K562 (cell line): ENCODE measurements around the gene SLC4A1. TPM values are rescaled to one million over a fixed set of nuclear protein-coding genes. Genes with fewer than 3 reads are reported as not detected.

Experiments
- EP300 ChIP-seq: IDR thresholded peaks from 2 replicates; pipeline ENCODE4 v1.6.1; 2012; ENCODE audit warnings: low read length, improper control_type of control experiment
- HCFC1 ChIP-seq: IDR thresholded peaks from 2 replicates; pipeline ENCODE4 v1.6.1; 2012; ENCODE audit warnings: low read depth, low read length, improper control_type of control experiment
- JUN ChIP-seq, 2 experiments: sonication (generic) in 1 of 2; formaldehyde crosslinking in 1 of 2; IDR thresholded peaks; 2 replicates each; pipeline versions ENCODE4 v1.6.1 to v1.8.0; 2012 to 2022; ENCODE audit warnings: borderline replicate concordance in 2 of 2, mild to moderate bottlenecking in 2 of 2, improper control_type of control experiment in 1 of 2, low read depth in 1 of 2, low read length in 1 of 2, missing genetic modification reagents in 1 of 2
- KDM2B ChIP-seq: fragments of 250-450 bp; sonication (Bioruptor Pico); IDR thresholded peaks from 2 replicates; pipeline ENCODE4 v1.8.0; 2021; ENCODE audit warnings: mild to moderate bottlenecking, moderate library complexity
- RBFOX2 ChIP-seq: fragments of 200-400 bp; formaldehyde crosslinking; IDR thresholded peaks from 2 replicates; pipeline ENCODE4 v1.6.1; 2017; ENCODE audit warnings: low read depth, mild to moderate bottlenecking, low read length, moderate library complexity
- SMARCB1 ChIP-seq: IDR thresholded peaks from 2 replicates; pipeline ENCODE4 v1.6.1; 2011; ENCODE audit warnings: improper control_type of control experiment, low read depth; ENCODE audit not compliant: insufficient read length
- SMARCE1 ChIP-seq: fragments of 450-650 bp; IDR thresholded peaks from 2 replicates; pipeline ENCODE4 v1.7.1; 2016; ENCODE audit warnings: mild to moderate bottlenecking
- ZBTB2 ChIP-seq: fragments of 450-650 bp; IDR thresholded peaks from 2 replicates; pipeline ENCODE4 v1.6.1; 2016; ENCODE audit warnings: antibody characterized with exemption
- ZKSCAN1 ChIP-seq: fragments of 150-350 bp; IDR thresholded peaks from 2 replicates; pipeline ENCODE4 v1.6.1; 2016; ENCODE audit warnings: low read depth, low read length
- ZNF41 ChIP-seq: fragments of 250-450 bp; sonication (Bioruptor Pico); conservative IDR thresholded peaks from 2 replicates; pipeline ENCODE4 v1.4.0; 2020; ENCODE audit warnings: mild to moderate bottlenecking
- ZNF766 ChIP-seq: fragments of 200-800 bp; sonication (Bioruptor generic); conservative IDR thresholded peaks from 2 replicates; pipeline ENCODE4 v1.6.1; 2016; ENCODE audit warnings: missing genetic modification characterization, missing compliant biosample characterization
- polyA plus RNA-seq, 8 experiments: library from polyadenylated mRNA; depleted of rRNA in 4 of 8; stranded (reverse) in 5 of 8; unstranded in 3 of 8; fragments of >200 nt; fragmentation: Nextera tagmentation in 2 of 8; fragmentation: Illumina TruSeq in 1 of 8; extraction: Ambion mirVana in 2 of 8; extraction: Trizol in 1 of 8; gene quantifications; 2 replicates each; pipeline versions ENCODE4 v1.2.1 to v1.2.3, GENCODE V29; 2011 to 2014; ENCODE audit warnings: inconsistent platforms in 1 of 8, missing spikeins in 1 of 8
- total RNA-seq, 7 experiments: library from RNA; depleted of rRNA in 6 of 7; stranded (reverse); fragments of >200 nt in 6 of 7; fragmentation: Illumina TruSeq in 2 of 7; extraction: Trizol in 2 of 7; gene quantifications; 2 replicates each; pipeline versions ENCODE4 v1.2.1 to v1.2.3, GENCODE V29; 2011 to 2021; ENCODE audit warnings: low replicate concordance in 1 of 7
- TF ChIP-seq, protein P1 (sequence below): sonication (generic); formaldehyde crosslinking; IDR thresholded peaks from 2 replicates; pipeline ENCODE4 v1.8.0; 2022; ENCODE audit warnings: mild to moderate bottlenecking, missing genetic modification reagents
- TF ChIP-seq, protein P2 (sequence below): fragments of 450-650 bp; conservative IDR thresholded peaks from 2 replicates; pipeline ENCODE4 v1.6.1; 2016; ENCODE audit warnings: missing genetic modification characterization, low read depth, mild to moderate bottlenecking, missing compliant biosample characterization, moderate library complexity
- TF ChIP-seq, protein P3 (sequence below): fragments of 250-450 bp; sonication (Bioruptor Pico); IDR thresholded peaks from 2 replicates; pipeline ENCODE4 v1.5.0; 2022; ENCODE audit warnings: mild to moderate bottlenecking
- TF ChIP-seq, protein P4 (sequence below): fragments of 200-800 bp; sonication (Bioruptor generic); IDR thresholded peaks from 2 replicates; pipeline ENCODE4 v1.6.1; 2017; ENCODE audit warnings: missing genetic modification characterization, missing compliant biosample characterization

The SLC4A1 gene
- total and polyA plus RNA-seq, 9 of the 15 experiments (the other 6 are each of a cell fraction or from before 2014, with no cell fraction given), result 0.14 to 1.00 (median 0.53) TPM

DNA sequence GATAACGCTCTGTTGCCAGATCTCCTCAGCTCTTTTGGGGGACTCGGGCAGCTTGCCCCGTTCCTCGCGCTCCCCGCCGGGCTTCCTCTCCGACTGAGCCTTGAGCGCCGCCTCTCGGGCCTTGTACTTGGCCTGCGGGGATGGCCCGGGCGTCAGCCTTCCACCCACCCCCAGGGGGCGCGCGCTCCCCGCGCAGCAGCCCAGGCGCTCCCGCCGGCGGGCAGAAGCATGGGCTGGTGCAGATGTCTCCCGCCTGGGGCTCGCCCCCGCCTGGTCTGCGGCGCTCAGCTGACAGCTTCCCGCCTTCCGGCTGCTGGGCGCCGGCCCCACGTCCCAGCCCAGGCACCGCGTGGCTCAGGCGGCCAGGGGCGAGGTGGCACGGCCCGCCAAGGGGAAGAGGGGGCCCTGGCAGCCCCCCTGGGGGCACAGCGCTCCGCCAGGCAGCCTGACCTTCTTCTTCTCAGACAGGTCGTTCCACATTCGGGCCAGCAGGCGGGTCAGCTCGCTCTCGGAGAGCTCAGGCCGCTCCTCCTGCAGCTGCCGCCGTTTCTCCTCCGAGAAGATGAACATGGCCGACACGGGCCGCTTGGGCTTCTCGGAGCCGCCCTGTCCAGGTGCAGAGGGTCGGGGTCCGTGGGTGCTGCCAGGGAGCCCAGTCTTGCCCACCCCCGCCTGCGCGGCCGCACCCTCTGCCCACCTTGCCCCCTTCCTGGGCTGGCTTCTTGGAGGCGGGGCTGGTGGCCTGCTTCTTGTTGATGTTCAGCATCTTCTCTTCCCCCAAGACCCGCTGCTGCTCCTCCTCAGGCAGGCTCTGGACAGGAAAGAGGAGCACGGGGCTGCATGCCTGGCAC lies 57.4 kb downstream of the SLC4A1 start (continued):
- TF ChIP-seq, protein P1, sequence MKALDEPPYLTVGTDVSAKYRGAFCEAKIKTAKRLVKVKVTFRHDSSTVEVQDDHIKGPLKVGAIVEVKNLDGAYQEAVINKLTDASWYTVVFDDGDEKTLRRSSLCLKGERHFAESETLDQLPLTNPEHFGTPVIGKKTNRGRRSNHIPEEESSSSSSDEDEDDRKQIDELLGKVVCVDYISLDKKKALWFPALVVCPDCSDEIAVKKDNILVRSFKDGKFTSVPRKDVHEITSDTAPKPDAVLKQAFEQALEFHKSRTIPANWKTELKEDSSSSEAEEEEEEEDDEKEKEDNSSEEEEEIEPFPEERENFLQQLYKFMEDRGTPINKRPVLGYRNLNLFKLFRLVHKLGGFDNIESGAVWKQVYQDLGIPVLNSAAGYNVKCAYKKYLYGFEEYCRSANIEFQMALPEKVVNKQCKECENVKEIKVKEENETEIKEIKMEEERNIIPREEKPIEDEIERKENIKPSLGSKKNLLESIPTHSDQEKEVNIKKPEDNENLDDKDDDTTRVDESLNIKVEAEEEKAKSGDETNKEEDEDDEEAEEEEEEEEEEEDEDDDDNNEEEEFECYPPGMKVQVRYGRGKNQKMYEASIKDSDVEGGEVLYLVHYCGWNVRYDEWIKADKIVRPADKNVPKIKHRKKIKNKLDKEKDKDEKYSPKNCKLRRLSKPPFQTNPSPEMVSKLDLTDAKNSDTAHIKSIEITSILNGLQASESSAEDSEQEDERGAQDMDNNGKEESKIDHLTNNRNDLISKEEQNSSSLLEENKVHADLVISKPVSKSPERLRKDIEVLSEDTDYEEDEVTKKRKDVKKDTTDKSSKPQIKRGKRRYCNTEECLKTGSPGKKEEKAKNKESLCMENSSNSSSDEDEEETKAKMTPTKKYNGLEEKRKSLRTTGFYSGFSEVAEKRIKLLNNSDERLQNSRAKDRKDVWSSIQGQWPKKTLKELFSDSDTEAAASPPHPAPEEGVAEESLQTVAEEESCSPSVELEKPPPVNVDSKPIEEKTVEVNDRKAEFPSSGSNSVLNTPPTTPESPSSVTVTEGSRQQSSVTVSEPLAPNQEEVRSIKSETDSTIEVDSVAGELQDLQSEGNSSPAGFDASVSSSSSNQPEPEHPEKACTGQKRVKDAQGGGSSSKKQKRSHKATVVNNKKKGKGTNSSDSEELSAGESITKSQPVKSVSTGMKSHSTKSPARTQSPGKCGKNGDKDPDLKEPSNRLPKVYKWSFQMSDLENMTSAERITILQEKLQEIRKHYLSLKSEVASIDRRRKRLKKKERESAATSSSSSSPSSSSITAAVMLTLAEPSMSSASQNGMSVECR, result peak; percentile 95
- TF ChIP-seq ZNF41 (no peak), JUN (IDR thresholded peaks at IDR 0.05; ENCODE audit: borderline replicate concordance, low read depth, low read length) (peak; percentile 63; the same call in 1 of the 2 replicates), JUN (CRISPR knock-in tag; IDR thresholded peaks at IDR 0.05; ENCODE audit: borderline replicate concordance) (no peak; the same call in 1 of the 2 replicates), ZNF766 (CRISPR knock-in tag) (no peak), ZKSCAN1 (0 out of 2 replicates have a peak, but pooled peaks have one; percentile 62), HCFC1 (peak; percentile 62; the same call in 1 of the 2 replicates), SMARCE1 (no peak), KDM2B (peak; percentile 82; the same call in 1 of the 2 replicates), ZBTB2 (no peak), SMARCB1 (peak; percentile 47), RBFOX2 (peak; percentile 68), EP300 (peak; percentile 28; the same call in 1 of the 2 replicates)
- TF ChIP-seq, protein P2, sequence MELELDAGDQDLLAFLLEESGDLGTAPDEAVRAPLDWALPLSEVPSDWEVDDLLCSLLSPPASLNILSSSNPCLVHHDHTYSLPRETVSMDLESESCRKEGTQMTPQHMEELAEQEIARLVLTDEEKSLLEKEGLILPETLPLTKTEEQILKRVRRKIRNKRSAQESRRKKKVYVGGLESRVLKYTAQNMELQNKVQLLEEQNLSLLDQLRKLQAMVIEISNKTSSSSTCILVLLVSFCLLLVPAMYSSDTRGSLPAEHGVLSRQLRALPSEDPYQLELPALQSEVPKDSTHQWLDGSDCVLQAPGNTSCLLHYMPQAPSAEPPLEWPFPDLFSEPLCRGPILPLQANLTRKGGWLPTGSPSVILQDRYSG (tag), result 0 out of 2 replicates have a peak, but pooled peaks have one; percentile 34
- TF ChIP-seq, protein P3, sequence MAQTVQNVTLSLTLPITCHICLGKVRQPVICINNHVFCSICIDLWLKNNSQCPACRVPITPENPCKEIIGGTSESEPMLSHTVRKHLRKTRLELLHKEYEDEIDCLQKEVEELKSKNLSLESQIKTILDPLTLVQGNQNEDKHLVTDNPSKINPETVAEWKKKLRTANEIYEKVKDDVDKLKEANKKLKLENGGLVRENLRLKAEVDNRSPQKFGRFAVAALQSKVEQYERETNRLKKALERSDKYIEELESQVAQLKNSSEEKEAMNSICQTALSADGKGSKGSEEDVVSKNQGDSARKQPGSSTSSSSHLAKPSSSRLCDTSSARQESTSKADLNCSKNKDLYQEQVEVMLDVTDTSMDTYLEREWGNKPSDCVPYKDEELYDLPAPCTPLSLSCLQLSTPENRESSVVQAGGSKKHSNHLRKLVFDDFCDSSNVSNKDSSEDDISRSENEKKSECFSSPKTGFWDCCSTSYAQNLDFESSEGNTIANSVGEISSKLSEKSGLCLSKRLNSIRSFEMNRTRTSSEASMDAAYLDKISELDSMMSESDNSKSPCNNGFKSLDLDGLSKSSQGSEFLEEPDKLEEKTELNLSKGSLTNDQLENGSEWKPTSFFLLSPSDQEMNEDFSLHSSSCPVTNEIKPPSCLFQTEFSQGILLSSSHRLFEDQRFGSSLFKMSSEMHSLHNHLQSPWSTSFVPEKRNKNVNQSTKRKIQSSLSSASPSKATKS (CRISPR knock-in tag), result no peak
- TF ChIP-seq, protein P4, sequence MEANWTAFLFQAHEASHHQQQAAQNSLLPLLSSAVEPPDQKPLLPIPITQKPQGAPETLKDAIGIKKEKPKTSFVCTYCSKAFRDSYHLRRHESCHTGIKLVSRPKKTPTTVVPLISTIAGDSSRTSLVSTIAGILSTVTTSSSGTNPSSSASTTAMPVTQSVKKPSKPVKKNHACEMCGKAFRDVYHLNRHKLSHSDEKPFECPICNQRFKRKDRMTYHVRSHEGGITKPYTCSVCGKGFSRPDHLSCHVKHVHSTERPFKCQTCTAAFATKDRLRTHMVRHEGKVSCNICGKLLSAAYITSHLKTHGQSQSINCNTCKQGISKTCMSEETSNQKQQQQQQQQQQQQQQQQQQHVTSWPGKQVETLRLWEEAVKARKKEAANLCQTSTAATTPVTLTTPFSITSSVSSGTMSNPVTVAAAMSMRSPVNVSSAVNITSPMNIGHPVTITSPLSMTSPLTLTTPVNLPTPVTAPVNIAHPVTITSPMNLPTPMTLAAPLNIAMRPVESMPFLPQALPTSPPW (CRISPR knock-in tag), result peak; percentile 92
